Duodenal mucosa (tissue), 2 donors: Measurements from ENCODE around the gene CLASP1.

ENCODE experiments used
- H3K27ac ChIP-seq: one replicate; pipeline ENCODE4 v1.7.0; 2013; ENCODE audit warnings: low read depth, low read length
- H3K27me3 ChIP-seq, 2 donors: one replicate each; pipeline ENCODE4 v1.7.0; 2013; ENCODE audit warnings: low read length in 2 of 2, control low read depth in 1 of 2; ENCODE audit not compliant: insufficient read depth in 2 of 2, control insufficient read depth in 1 of 2
- H3K36me3 ChIP-seq, 2 donors: one replicate each; pipeline ENCODE4 v1.7.0; 2013; ENCODE audit warnings: low read length in 2 of 2, control low read depth in 1 of 2; ENCODE audit not compliant: insufficient read depth in 2 of 2, control insufficient read depth in 1 of 2
- H3K4me1 ChIP-seq, 2 donors: one replicate each; pipeline ENCODE4 v1.7.0; 2013; ENCODE audit warnings: low read length in 2 of 2, control low read depth in 1 of 2; ENCODE audit not compliant: insufficient read depth in 2 of 2, control insufficient read depth in 1 of 2
- H3K4me3 ChIP-seq, 2 donors: one replicate each; pipeline ENCODE4 v1.7.0; 2013; ENCODE audit warnings: low read length in 2 of 2, low read depth in 1 of 2
- H3K9ac ChIP-seq, 2 donors: one replicate each; pipeline ENCODE4 v1.7.0; 2013; ENCODE audit warnings: low read length in 2 of 2, low read depth in 1 of 2
- H3K9me3 ChIP-seq, 2 donors: one replicate each; pipeline ENCODE4 v1.7.0; 2013; ENCODE audit warnings: low read length in 2 of 2, control low read depth in 1 of 2; ENCODE audit not compliant: control insufficient read depth in 1 of 2

CLASP1 gene

DNA sequence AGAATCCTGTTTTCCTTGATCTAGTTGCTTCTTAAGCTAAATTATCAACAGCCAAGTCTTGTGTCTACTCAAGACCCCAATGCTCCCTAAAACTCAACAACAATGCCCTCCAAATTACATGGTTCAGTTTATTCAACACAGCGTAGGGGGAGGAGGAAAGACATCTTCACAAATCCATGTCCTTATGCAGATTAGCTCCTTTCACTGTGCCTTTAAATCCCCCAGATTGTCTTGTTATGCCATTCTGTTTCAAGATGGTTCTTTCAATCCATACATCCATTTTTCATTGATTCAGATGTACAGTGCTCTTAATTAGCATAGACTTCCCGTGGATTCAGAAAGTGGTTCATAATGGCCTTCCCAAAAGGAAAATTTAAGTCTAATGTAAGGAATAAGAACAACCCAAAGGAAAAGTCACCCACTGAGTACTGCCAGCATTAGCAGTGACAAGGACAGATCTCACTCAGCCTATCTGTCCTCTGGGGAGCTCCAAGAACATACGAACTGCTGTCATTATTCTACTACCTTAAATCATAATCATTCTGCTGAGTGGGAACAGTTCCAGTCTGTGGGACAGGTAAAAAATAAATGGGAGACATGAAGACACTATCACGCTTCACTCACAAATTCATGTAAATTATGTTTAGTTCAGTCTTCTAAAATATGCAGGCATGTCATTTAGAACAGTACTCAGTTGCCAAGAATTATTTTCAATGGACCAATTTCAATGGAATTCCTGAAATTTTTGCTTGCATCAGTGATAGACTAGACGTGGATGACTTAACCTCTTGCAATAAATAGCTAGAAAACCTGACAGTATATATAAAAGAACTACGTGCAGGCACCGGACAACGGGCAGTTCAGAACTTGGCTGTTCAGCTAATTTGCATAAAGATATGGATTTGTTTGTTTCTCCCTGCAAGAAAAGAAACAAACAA is 177.5 kb downstream of the CLASP1 start:
- Histone ChIP-seq H3K27me3 (no peaks in the 10 kb centered on the region), H3K9me3 (no peaks in the 10 kb centered on the region), H3K36me3 (peaks cover 16 to 30% of the 10 kb centered on the region in 2 donors), H3K4me3 (no peak overlapping the region), H3K9ac (no peak overlapping the region), H3K27ac (no peak overlapping the region), H3K4me1 (no peaks in the 10 kb centered on the region)

GRCh38 chr2:121470917-121471316 is 178.3 kb downstream of the CLASP1 start:
- Histone ChIP-seq H3K9ac (no peak overlapping the region), H3K4me3 (no peak overlapping the region), H3K36me3 (peaks cover 16 to 37% of the 10 kb centered on the region in 2 donors), H3K4me1 (no peaks in the 10 kb centered on the region), H3K27ac (no peak overlapping the region), H3K27me3 (no peaks in the 10 kb centered on the region), H3K9me3 (no peaks in the 10 kb centered on the region)

- Histone ChIP-seq H3K4me1 (no peaks in the 10 kb centered on the region), H3K27me3 (no peaks in the 10 kb centered on the region), H3K4me3 (no peak overlapping the region), H3K9me3 (no peaks in the 10 kb centered on the region), H3K9ac (no peak overlapping the region), H3K27ac (no peak overlapping the region), H3K36me3 (peaks cover 16 to 37% of the 10 kb centered on the region in 2 donors)
Measured at GRCh38 chr2:121469356-121469755, 179.9 kb downstream of the CLASP1 start.

DNA sequence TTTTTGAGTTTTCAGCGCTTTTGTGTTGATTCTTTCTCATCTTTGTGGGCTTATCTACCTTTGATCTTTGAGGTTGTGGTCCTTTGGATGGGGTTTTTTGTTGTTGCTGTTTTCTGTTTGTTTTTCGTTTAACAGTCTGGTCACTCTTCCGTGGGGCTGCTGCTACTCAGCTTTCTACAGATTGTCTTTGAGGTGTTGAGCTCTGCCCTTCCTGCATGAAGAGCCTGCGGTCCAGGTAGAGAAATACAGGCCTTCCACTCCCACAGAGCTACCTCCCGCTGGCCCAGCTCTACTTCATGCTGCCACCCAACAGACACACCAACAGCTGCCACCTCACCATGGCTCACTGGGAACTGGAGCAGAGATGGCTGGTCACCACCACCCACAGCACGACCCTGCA is 180.3 kb downstream of the CLASP1 start:
- no peak overlapping the region for H3K4me3 ChIP-seq
- no peaks in the 10 kb centered on the region for H3K4me1 ChIP-seq
- H3K9me3 ChIP-seq = no peaks in the 10 kb centered on the region
- H3K27me3 ChIP-seq = no peaks in the 10 kb centered on the region
- H3K36me3 ChIP-seq = peaks cover 16 to 37% of the 10 kb centered on the region in 2 donors
- H3K27ac ChIP-seq = no peak overlapping the region
- H3K9ac ChIP-seq = no peak overlapping the region

- Histone ChIP-seq H3K36me3 (peaks cover 21 to 48% of the 10 kb centered on the region in 2 donors), H3K4me3 (no peak overlapping the region)
Measured at GRCh38 chr2:121459291-121459690, 190.0 kb downstream of the CLASP1 start.

DNA sequence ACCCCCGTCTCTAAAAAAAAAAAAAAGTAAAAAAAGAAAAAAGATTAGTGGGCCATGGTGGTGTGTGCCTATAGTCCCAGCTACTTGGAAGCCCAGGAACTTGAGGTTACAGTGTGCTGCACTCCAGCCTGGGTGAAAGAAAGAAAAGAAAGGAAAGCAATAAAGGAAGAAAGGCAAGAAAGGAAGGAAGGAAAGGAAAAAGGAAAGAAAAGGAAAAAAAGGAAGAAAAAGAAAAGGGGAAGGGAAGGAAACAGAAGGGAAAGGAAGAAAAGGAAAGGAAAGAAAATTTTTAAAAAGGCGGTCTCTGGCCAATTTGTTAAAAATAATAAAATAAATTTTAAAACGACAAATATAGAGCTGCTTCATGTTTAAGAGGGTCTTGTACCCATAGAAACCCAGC is 192.9 kb downstream of the CLASP1 start:
- Histone ChIP-seq H3K4me1 (no peaks in the 10 kb centered on the region), H3K9me3 (no peaks in the 10 kb centered on the region), H3K27me3 (no peaks in the 10 kb centered on the region), H3K4me3 (no peak overlapping the region), H3K27ac (no peak overlapping the region), H3K9ac (no peak overlapping the region), H3K36me3 (peaks cover 28 to 51% of the 10 kb centered on the region in 2 donors)

More at GRCh38 chr2:121459291-121459690, 190.0 kb downstream of the CLASP1 start:
- Histone ChIP-seq H3K27ac (no peak overlapping the region), H3K9ac (no peak overlapping the region), H3K4me1 (no peaks in the 10 kb centered on the region), H3K27me3 (no peaks in the 10 kb centered on the region), H3K9me3 (no peaks in the 10 kb centered on the region)

DNA sequence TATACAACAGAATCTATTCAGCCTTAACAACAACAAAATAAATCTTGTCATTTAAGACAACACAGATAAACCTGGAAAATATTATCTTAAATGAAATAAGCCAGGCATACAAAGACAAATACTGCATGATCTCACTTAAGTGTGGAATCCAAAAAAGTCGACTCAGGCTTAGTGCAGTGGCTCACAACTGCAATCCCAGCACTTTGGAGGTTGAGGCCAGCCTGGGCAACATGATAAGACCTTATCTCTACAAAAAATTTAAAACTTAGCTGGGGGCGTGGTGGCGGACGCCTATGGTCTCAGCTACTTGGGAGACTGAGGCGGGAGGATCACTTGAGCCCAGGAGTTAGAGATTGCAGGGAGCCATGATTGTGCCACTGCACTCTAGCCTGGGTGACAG is 193.8 kb downstream of the CLASP1 start:
- Histone ChIP-seq H3K36me3 (peaks cover 35 to 53% of the 10 kb centered on the region in 2 donors), H3K4me3 (no peak overlapping the region), H3K27me3 (no peaks in the 10 kb centered on the region)

GRCh38 chr2:121454549-121455090 is 194.6 kb downstream of the CLASP1 start:
- Histone ChIP-seq H3K4me1 (no peaks in the 10 kb centered on the region), H3K4me3 (no peak overlapping the region), H3K36me3 (peaks cover 37 to 53% of the 10 kb centered on the region in 2 donors), H3K27ac (no peak overlapping the region), H3K9me3 (no peaks in the 10 kb centered on the region), H3K9ac (no peak overlapping the region), H3K27me3 (no peaks in the 10 kb centered on the region)

More for the DNA sequence above, 193.8 kb downstream of the CLASP1 start:
- Histone ChIP-seq H3K9me3 (no peaks in the 10 kb centered on the region), H3K9ac (no peak overlapping the region), H3K27ac (no peak overlapping the region), H3K4me1 (no peaks in the 10 kb centered on the region)

GRCh38 chr2:121451398-121451797 is 197.9 kb downstream of the CLASP1 start:
- Histone ChIP-seq H3K27me3 (no peaks in the 10 kb centered on the region), H3K36me3 (peaks cover 38 to 71% of the 10 kb centered on the region in 2 donors), H3K4me1 (no peaks in the 10 kb centered on the region), H3K9ac (no peak overlapping the region), H3K4me3 (no peak overlapping the region), H3K9me3 (no peaks in the 10 kb centered on the region), H3K27ac (no peak overlapping the region)

DNA sequence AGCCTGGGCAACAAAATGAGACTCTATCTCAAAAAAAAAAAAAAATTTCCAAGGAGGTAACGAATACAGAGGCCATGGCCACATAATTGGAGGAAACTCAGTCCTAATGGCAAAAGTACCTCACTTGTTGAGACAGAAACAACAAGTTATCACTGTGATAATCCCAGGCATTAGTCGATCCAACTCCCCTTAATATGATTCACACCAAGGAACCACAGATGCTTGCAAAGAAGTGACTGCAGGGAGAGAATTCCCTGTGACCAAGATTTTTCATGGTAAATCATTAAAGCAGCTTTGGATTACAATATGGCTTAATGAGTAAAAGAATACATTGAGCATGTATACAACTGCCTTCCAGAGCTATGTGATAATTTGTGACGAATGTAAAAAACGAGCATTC is 199.0 kb downstream of the CLASP1 start:
- Histone ChIP-seq H3K27me3 (no peaks in the 10 kb centered on the region), H3K4me1 (no peaks in the 10 kb centered on the region), H3K9ac (no peak overlapping the region), H3K36me3 (peaks cover 38 to 73% of the 10 kb centered on the region in 2 donors), H3K4me3 (no peak overlapping the region), H3K9me3 (no peaks in the 10 kb centered on the region), H3K27ac (no peak overlapping the region)
